Fibroblast of skin of left quadriceps (primary cell): ENCODE results near the gene ARHGAP5.

Experiments
- DNase-seq, 2 experiments: peaks; one replicate each; pipeline ENCODE4 v3.0.0-alpha.2; 2013; ENCODE audit warnings: low read depth in 2 of 2

ARHGAP5 gene

DNA sequence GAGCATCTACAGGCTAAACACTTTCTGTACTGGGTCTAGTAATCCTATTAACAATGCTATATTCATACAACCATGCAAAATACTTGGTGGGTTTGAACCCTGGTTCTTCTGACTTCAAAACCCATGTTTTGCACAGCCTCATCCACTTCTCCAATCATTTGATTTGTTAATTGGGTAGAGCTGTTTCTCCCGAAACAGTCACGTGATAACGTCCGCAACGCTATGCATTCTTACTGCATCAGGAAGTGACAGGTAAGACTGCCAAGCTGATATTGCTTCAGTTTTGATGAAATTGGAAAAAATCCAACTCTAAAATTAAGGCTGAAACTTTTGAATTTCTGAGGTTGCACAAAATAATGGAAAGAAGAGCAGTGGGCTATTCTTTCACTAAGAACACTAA lies 94.4 kb downstream of the ARHGAP5 start:
- DNase-seq = no peak

GRCh38 chr14:32183151-32184058 lies 106.3 kb downstream of the ARHGAP5 start:
- no peak for DNase-seq

DNA sequence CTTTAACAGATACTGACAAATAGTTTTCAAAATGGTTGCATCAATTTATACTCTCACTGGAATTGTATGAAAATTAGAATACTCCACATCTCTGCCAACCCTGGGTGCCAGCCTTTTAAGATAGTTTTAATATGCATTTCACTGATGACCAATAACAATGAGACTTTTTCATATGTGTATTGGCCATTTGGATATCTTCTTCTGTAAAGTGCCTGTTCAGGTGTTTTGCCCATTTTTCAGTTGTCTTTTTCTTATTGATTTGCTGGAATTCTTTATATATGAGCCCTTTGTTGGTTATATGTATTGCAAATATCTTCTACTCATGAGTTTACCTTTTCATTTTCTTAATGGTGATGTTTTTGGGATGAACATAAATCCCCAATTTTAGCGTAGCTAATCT lies 108.0 kb downstream of the ARHGAP5 start:
- no peak for DNase-seq

- no peak for DNase-seq
Measured at GRCh38 chr14:32186248-32186647, 109.1 kb downstream of the ARHGAP5 start.

DNA sequence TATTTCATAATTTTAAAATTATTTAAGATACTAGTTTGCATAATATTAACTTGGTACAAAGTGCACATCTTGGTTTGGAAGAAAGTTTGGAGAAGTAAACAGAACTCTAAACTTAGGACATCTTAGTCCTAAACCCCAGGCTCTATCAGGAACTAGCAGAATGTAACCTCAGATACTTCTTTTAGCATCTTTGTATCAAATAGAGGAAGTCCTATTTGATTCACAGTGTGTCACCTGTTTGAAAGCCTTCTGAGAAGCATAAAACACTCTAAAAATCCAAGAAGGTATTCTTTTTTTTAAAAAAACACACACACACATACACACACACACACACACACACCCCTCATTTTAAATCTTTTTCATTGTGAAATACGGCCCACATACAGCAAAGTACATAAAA lies 112.7 kb downstream of the ARHGAP5 start:
- DNase-seq = no peak

DNA sequence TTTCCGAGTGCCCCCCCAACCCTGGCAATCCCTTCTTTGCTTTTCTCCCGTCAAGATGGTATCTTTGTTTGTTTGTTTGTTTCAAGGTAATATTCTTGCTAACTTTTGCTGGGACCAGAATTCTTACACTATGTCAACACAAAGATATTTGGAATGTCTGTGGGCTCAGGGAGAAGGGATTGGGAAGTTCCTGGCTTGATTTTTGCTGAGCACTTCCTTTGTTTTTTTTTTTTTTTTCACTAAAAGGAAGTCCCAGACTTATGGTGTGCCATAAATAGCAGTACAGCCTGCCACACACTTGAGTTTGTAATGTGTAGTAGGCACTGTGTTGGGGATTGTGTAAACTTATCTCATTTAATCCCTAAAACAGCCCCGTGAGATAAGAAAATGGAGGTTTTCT lies 113.6 kb downstream of the ARHGAP5 start:
- DNase-seq = no peak

DNA sequence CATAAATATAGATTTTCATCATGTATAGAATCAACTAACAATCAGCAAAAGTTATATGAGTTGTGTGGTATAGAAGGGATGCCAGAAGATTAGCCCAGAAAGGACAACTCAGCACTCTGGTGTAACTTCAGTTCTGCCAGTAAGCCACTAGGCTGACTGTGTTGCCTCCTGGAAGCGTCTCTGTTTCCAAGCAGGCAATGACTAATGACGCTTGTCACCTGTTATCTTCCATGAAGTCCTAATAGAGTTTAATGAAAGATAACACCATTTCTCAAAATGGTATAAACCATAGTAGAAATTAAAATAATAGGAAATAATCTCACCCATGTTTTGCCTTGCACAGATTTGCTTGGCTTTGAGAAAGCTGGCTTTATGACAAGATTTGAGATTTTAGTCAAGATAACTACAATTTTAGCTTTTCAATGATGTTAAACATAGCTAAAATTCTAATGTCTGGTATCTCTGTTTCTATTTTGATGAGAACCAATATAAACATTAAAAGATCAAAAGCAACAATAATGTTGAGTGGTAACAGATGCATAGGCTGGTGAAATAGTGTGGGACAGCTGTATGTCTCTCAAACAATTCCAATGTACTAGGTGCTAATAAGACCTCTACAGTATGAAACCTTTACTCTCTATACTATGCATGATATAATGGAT lies 115.7 kb downstream of the ARHGAP5 start:
- no peak for DNase-seq

DNA sequence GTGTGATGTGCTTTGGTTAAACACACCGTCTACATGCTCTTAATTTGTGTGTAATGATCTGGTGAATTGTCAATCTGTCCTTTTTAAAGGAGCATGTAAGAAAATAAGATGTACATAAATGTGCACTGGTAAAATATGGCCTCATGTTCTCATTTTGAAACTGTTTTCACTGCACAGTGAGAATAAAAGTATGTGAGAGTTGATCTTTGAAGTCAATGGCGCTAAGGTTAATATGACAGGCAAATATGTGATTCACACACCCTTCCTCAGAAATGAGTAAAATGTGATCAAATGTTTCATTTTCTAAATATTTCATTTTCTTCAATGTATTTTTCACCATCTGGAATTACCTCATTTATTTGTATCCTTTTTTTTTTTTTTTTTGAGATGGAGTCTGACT lies 116.4 kb downstream of the ARHGAP5 start:
- DNase-seq = no peak

DNA sequence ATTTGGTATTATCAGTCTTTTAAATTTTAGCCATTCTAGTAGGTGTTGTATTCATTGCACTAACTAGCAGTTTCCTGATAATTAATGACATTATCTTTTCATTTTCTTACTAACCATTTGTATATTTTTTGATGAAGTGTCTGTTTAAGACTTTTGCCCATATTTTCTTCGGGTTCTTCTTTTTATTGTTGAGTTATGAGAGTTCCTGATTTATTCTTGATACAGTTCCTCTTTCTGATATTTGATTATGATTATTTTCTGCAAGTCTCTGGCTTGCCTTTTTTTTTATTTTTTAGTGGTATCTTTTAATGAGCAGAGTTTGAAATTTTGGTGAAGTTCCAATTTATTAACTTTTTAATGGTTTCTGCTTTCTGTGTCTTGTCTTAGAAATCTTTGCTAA lies 118.5 kb downstream of the ARHGAP5 start:
- DNase-seq = no peak

DNA sequence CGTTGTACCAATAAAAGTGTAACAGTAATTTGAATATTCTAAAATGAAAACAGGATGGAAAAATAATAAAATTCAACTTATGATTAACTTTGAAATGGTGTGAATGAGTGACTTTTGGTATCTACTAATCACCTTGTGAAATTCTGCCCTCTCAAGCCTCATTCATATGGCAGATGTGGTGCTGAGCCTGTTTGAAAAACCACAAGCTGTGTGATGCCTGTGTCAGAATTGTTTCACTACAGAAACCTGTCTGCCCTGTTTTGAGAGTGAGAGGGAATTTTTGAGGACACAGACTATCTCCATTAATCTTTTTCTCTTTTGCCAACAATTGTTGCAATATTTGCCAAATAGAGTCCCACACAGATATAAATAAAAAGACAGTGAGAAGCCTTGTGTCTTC lies 120.8 kb downstream of the ARHGAP5 start:
- no peak for DNase-seq

DNA sequence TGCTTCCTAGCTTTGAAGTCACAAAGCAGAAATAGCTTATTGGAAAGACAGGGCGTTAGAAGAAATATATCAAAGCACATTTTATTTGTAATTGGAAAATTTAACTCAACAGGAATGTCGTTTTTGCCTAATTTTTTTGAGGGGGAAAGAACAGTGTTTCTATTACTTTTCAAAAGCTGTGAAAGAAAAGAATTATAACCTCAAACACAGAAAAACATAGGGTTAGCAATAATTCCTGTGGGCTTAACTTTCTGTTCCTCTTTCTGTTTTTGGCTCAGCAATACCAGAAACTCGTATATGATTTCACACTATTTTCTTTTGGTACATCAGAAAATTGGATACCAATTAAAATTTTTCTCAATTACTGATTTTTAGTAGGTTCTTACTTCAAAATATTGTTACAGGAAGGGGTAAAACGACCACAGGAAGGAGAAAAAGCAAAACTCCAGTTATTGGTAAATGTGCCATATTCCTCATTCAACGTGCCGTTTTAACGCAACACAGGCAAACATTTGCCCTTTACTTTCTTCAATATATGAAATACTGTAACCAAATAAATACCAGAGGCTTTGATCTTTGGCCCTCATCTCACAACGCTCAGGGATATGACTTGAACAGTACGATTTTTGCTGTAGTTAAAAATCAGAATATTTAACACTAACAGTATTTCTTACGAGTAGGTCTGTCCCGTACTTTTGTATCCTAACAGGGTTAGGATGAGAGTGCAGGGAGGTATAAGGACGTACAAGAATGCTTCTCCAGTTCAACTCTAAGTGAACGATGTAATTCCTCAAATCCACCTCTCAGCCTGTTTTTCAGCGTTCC lies 123.5 kb downstream of the ARHGAP5 start:
- no peak for DNase-seq

- DNase-seq = no peak
Measured at GRCh38 chr14:32201193-32201815, 124.2 kb downstream of the ARHGAP5 start.

DNA sequence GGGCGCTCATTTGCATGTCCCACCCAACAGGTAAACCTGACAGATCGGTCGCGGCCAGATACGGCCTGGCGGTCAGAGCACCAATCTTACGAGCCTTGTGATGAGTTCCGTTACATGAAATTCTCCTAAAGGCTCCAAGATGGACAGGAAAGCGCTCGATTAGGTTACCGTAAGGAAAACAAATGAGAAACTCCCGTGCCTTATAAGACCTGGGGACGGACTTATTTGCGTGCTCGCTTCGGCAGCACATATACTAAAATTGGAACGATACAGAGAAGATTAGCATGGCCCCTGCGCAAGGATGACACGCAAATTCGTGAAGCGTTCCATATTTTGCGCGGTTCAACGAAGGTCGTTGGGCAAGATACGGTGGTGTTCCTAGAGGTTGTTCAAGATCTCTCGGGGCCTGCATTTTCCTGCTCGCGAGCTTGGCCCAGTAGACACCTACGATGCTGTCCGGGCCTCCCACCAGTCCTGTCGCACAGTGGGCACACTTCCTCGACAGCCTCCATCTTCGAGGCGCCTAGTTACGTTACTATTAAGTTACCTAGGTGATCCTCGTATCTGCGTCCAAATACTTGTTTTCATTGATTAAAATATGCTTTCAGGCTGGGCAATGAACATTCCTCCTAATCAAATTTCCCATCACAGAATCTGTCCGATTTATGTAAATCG lies 124.8 kb downstream of the ARHGAP5 start, which contains the start of gene RNU6-7:
RNU6-7 (plus strand) TSS at position 230 of the 675 bp plus-strand sequence.
- DNase-seq = no peak

DNA sequence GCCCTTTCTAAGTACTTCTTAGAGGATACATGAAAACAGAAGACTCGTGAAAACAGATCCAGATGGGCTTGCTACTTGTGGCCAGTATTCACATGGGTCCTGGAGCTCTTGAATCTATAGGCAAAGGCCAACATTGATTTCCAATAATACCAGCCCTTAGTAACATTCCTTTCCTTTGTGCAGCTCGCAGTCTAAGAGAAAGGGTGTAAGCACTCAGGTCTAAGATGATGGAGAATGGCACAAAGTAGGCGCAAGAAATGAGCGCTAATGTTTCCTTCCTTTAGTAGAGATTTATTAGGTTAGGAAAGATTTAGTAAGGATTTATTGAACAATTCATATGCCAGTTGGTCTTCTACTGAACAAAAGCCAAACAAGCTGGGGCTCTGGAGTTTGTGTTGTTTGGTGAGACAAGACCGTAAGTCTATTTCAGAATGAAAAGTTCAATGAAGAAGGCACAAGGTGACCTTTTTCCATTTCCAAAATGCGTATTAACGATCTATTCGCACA lies 125.4 kb downstream of the ARHGAP5 start:
- no peak for DNase-seq

DNA sequence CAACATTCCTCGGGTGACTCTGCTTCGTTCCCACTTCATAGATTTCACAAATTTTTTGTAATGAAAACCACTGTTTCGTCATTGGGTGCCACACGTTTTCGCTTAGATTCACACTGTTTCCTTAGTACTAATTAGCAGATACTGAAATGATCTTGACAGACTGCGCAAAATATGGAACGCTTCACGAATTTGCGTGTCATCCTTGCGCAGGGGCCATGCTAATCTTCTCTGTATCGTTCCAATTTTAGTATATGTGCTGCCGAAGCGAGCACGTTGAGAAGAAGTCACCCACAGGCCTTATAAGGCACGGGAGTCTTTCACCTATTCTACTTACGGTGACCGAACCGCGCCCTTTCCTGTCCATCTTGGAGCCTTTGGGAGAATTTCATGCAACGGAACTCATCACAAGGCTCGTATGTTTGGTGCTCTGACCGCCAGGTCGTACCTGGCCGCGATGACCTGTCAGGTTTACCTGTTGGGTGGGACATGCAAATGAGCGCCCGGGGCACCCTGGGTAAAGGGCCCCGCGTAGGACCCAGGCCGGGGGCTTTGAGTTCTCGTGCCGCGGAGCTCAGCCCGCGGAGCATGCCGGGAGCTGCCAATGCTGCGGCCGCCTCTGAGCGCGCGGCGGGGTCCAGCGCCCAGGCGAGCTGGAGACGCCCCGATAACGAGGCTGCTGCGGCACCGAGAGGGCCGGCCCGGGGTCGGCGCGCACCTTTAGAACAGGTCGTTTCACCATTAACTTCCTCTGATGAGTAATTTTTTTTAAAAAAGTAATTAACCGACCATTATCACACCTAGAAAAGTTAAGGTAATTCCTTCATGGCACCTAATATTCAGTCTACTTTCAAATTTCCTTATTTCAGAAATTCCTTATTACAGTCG lies 126.1 kb downstream of the ARHGAP5 start, which contains the start of gene RNU6-8:
RNU6-8 (minus strand) TSS at position 272 of the 885 bp plus-strand sequence.
- DNase-seq = peak; percentile 75

DNA sequence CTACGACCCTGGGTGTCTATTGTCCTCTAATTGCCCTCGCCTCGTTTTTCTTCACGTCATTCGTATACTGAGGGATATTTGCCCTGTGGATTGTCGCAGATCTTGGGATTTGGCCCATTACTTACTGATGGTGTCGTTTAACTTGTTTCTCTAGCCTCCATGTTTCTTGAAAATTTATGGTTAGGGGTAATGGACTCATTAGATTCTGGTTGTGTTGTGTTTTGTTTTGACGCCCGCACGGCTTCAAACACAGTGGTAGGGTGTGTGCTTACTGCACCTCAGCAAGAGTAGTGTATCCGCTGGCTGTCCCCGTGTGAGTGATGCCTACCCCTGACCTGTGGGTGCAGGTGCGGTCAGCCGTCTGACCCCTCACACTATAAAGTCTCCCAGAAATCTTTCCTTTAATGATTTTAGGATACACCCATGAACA lies 126.8 kb downstream of the ARHGAP5 start:
- DNase-seq = no peak

DNA sequence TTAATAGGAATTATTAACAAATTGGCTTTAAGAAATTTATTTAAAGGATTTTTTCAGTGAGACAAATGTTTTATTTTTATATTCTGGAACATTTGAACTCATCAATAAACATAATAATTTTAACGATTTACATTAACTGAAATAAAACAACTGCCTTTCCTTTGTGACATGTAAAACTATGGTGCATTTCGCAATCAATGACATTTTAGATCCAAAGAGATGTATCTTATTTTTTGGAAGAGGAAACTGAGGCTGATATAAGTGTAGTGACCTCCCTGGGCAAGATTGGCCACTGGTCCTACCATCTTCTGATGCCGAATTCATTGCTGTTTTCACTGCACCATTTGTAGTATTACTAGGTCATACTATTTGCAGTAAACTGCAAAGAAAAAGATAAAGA lies 128.4 kb downstream of the ARHGAP5 start:
- no peak for DNase-seq

DNA sequence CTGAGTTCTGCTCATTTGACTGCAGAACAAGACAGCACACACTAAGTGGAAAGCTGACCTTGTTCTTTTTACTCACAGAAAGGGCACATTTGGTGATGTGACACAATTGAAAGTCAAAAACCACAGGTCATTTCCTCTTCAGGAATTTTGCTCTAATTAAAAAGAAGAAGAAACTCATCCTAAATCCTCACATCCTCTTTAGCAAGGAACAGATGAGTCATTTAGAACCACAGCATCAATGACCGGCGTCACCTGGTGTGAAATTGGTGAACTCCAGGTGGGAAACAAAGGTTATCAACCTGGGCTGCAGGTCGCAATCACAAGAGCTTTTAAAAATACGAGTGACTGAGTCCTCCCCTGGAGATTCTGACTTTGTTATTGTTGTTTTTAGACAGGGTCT lies 128.9 kb downstream of the ARHGAP5 start:
- no peak for DNase-seq

DNA sequence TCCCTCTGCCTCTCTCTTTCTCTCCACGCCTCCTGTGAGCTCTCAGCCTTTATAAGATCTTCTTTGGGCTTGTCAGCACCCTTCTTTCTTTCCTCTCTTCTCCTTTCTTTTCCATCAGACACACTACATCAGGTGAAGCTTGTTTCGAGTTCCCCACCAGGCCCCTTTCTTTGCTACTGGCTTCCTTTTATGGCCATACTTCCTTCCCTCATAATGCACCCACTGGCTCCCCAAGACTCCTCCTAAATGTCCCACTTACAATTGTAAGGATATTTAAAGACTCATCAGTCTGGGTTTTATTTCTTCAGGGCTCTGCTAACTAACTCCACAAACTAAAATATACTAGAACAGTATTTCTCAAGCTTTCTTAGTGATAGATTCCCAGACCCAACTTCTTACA lies 129.4 kb downstream of the ARHGAP5 start:
- DNase-seq = no peak

- DNase-seq = no peak
Measured at GRCh38 chr14:32208490-32208889, 131.4 kb downstream of the ARHGAP5 start.
